HG03442 (cell line): ENCODE measurements around the gene ERBB4.

ENCODE experiments used
- ATAC-seq: cut with Tn5 transposase; IDR thresholded peaks from one replicate; pipeline ENCODE4 v1.9.1; 2021; ENCODE audit warnings: mild to moderate bottlenecking, moderate library complexity; ENCODE audit not compliant: unreplicated experiment

The ERBB4 gene

GRCh38 chr2:211942153-211942552 is 596.4 kb downstream of the ERBB4 start:
- no peak for ATAC-seq

- no peak for ATAC-seq
Measured at GRCh38 chr2:211941216-211941747, 597.3 kb downstream of the ERBB4 start.

GRCh38 chr2:211939177-211939576 is 599.4 kb downstream of the ERBB4 start:
- ATAC-seq, result no peak

GRCh38 chr2:211934811-211935210 is 603.8 kb downstream of the ERBB4 start:
- ATAC-seq, result no peak

- ATAC-seq, result no peak
Measured at GRCh38 chr2:211931314-211931713, 607.3 kb downstream of the ERBB4 start.

GRCh38 chr2:211930331-211930730 is 608.3 kb downstream of the ERBB4 start:
- peak; percentile 94 for ATAC-seq

GRCh38 chr2:211928201-211928600 is 610.4 kb downstream of the ERBB4 start:
- ATAC-seq, result no peak

GRCh38 chr2:211923019-211923418 is 615.6 kb downstream of the ERBB4 start:
- no peak for ATAC-seq

- ATAC-seq, result no peak
Measured at GRCh38 chr2:211903961-211904360, 634.6 kb downstream of the ERBB4 start.

GRCh38 chr2:211901226-211901846 is 637.3 kb downstream of the ERBB4 start:
- no peak for ATAC-seq

- no peak for ATAC-seq
Measured at GRCh38 chr2:211900518-211900917, 638.1 kb downstream of the ERBB4 start.

GRCh38 chr2:211900000-211900399 is 638.6 kb downstream of the ERBB4 start:
- no peak for ATAC-seq

GRCh38 chr2:211898702-211899101 is 639.9 kb downstream of the ERBB4 start:
- no peak for ATAC-seq

- ATAC-seq, result no peak
Measured at GRCh38 chr2:211881449-211881848, 657.2 kb downstream of the ERBB4 start.

- ATAC-seq, result peak; percentile 46
Measured at GRCh38 chr2:211879323-211879722, 659.3 kb downstream of the ERBB4 start.

GRCh38 chr2:211877061-211877460 is 661.5 kb downstream of the ERBB4 start:
- no peak for ATAC-seq

- no peak for ATAC-seq
Measured at GRCh38 chr2:211875488-211875887, 663.1 kb downstream of the ERBB4 start.

GRCh38 chr2:211868996-211869533 is 669.5 kb downstream of the ERBB4 start:
- ATAC-seq, result no peak

- peak; percentile 94 for ATAC-seq
Measured at GRCh38 chr2:211867845-211868451, 670.7 kb downstream of the ERBB4 start.

GRCh38 chr2:211864328-211864727 is 674.3 kb downstream of the ERBB4 start:
- no peak for ATAC-seq

GRCh38 chr2:211860224-211860623 is 678.4 kb downstream of the ERBB4 start:
- ATAC-seq, result no peak

- no peak for ATAC-seq
Measured at GRCh38 chr2:211854832-211855231, 683.8 kb downstream of the ERBB4 start.
